SU-DHL-6 (cell line): Measurements from ENCODE around the gene KIF21B.

Source experiments
- H2AFZ ChIP-seq: fragments of 200-600 bp; sonication (generic); 2 replicates; pipeline ENCODE4 v1.6.1; 2014; ENCODE audit warnings: low read depth, mild to moderate bottlenecking, moderate library complexity, mixed read lengths, antibody characterized with exemption, low read length; ENCODE audit not compliant: severe bottlenecking
- H3F3A ChIP-seq: fragments of 200-600 bp; shearing (Covaris generic); 2 replicates; pipeline ENCODE4 v1.6.0; 2016; ENCODE audit warnings: antibody characterized with exemption, mild to moderate bottlenecking; ENCODE audit not compliant: insufficient read depth
- H3K27ac ChIP-seq: fragments of 200-600 bp; sonication (generic); 2 replicates; pipeline ENCODE4 v1.5.1; 2016; ENCODE audit warnings: low read depth, mild to moderate bottlenecking, low read length, moderate library complexity, mixed read lengths
- H3K27me3 ChIP-seq: fragments of 200-600 bp; sonication (generic), shearing (Covaris generic); 2 replicates; pipeline ENCODE4 v1.6.0; 2014; ENCODE audit warnings: mild to moderate bottlenecking, low read length
- H3K36me3 ChIP-seq: fragments of 200-600 bp; sonication (generic); 2 replicates; pipeline ENCODE4 v1.6.1; 2014; ENCODE audit warnings: mild to moderate bottlenecking, low read length, mixed read lengths
- H3K4me2 ChIP-seq: fragments of 300-600, 200-600 bp; shearing (Covaris generic), sonication (generic); 2 replicates; pipeline ENCODE4 v1.6.0; 2014; ENCODE audit warnings: low read length, low read depth, mild to moderate bottlenecking; ENCODE audit not compliant: poor library complexity, severe bottlenecking
- H3K4me3 ChIP-seq: fragments of 200-600 bp; sonication (generic); 2 replicates; pipeline ENCODE4 v1.5.1; 2014; ENCODE audit warnings: antibody characterized with exemption, low read length, mild to moderate bottlenecking, mixed read lengths; ENCODE audit not compliant: insufficient read depth, poor library complexity, severe bottlenecking
- H3K79me2 ChIP-seq: fragments of 200-600 bp; sonication (generic); 2 replicates; pipeline ENCODE4 v1.6.1; 2014; ENCODE audit warnings: mild to moderate bottlenecking, low read length, moderate library complexity; ENCODE audit not compliant: insufficient read depth
- H3K9ac ChIP-seq: fragments of 200-600 bp; sonication (generic); 2 replicates; pipeline ENCODE4 v1.7.0; 2014; ENCODE audit warnings: mild to moderate bottlenecking, low read length
- H3K9me2 ChIP-seq: fragments of 200-600 bp; sonication (generic); replicated peaks from 2 replicates; pipeline ENCODE4 v1.6.1; 2014; ENCODE audit warnings: low read length; ENCODE audit not compliant: insufficient read depth
- H3K9me3 ChIP-seq: fragments of 200-600 bp; sonication (generic); 2 replicates; pipeline ENCODE4 v1.6.1; 2014; ENCODE audit warnings: low read length, mixed read lengths; ENCODE audit not compliant: insufficient read depth
- H4K20me1 ChIP-seq: fragments of 200-600 bp; sonication (generic); 2 replicates; pipeline ENCODE4 v1.6.1; 2014; ENCODE audit warnings: low read depth, mild to moderate bottlenecking, antibody characterized with exemption, low read length, moderate library complexity, mixed read lengths
- EZH2phosphoT487 ChIP-seq: fragments of 200-600 bp; sonication (generic), shearing (Covaris generic); conservative IDR thresholded peaks from 2 replicates; pipeline ENCODE4 v1.6.1; 2018; ENCODE audit warnings: mild to moderate bottlenecking, antibody characterized with exemption, low read length, moderate library complexity, mixed read lengths
- TF ChIP-seq, protein P1 (sequence below): fragments of 200-600 bp; sonication (generic); IDR thresholded peaks from one replicate; pipeline ENCODE4 v1.5.1; 2017; ENCODE audit warnings: antibody characterized with exemption, mild to moderate bottlenecking, low read length, moderate library complexity; ENCODE audit not compliant: insufficient read depth, poor library complexity, severe bottlenecking

KIF21B gene

DNA sequence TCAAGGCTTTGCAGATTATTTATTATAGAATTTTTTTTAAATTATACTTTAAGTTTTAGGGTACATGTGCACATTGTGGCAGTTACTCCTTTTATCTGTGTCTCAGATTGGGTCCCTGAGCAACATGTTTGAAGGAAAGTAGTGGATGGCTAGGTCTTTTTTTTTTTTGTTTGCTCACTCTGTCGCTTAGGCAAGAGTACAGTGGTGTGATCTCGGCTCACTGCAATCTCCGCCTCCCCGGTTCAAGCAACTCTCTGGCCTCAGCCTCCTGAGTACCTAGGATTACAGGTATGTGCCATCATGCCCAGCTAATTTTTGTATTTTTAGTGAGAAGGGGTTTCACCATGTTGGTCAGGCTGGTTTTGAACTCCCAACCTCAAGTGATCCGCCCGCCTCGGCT is 39.6 kb upstream of the KIF21B start:
- Histone ChIP-seq H4K20me1 (no peaks in the 10 kb centered on the region), H3F3A (no peaks in the 10 kb centered on the region), H3K79me2 (no peaks in the 10 kb centered on the region), H2AFZ (no peak overlapping the region), H3K4me2 (no peak overlapping the region), H3K4me3 (no peak overlapping the region), H3K36me3 (no peaks in the 10 kb centered on the region), H3K27ac (no peak overlapping the region), H3K27me3 (no peaks in the 10 kb centered on the region), H3K9me2 (no peaks in the 10 kb centered on the region), H3K9ac (no peak overlapping the region), H3K9me3 (no peaks in the 10 kb centered on the region)
- no peak for TF ChIP-seq EZH2phosphoT487
- TF ChIP-seq, protein P1, sequence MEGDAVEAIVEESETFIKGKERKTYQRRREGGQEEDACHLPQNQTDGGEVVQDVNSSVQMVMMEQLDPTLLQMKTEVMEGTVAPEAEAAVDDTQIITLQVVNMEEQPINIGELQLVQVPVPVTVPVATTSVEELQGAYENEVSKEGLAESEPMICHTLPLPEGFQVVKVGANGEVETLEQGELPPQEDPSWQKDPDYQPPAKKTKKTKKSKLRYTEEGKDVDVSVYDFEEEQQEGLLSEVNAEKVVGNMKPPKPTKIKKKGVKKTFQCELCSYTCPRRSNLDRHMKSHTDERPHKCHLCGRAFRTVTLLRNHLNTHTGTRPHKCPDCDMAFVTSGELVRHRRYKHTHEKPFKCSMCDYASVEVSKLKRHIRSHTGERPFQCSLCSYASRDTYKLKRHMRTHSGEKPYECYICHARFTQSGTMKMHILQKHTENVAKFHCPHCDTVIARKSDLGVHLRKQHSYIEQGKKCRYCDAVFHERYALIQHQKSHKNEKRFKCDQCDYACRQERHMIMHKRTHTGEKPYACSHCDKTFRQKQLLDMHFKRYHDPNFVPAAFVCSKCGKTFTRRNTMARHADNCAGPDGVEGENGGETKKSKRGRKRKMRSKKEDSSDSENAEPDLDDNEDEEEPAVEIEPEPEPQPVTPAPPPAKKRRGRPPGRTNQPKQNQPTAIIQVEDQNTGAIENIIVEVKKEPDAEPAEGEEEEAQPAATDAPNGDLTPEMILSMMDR = no peak

GRCh38 chr1:201062511-201063091 is 39.1 kb upstream of the KIF21B start:
- H3K27me3 ChIP-seq = no peaks in the 10 kb centered on the region
- no peaks in the 10 kb centered on the region for H3K9me2 ChIP-seq
- H3K36me3 ChIP-seq = no peaks in the 10 kb centered on the region
- no peak overlapping the region for H2AFZ ChIP-seq
- H3K4me2 ChIP-seq = no peak overlapping the region
- no peaks in the 10 kb centered on the region for H3K79me2 ChIP-seq
- H4K20me1 ChIP-seq = no peaks in the 10 kb centered on the region
- no peak overlapping the region for H3K4me3 ChIP-seq
- no peaks in the 10 kb centered on the region for H3F3A ChIP-seq
- H3K27ac ChIP-seq = no peak overlapping the region
- H3K9me3 ChIP-seq = no peaks in the 10 kb centered on the region
- TF ChIP-seq EZH2phosphoT487 = no peak
- TF ChIP-seq, protein P1 = no peak
- H3K9ac ChIP-seq = no peak overlapping the region

- H3K4me2 ChIP-seq = no peak overlapping the region
- no peaks in the 10 kb centered on the region for H3K9me2 ChIP-seq
- H2AFZ ChIP-seq = no peak overlapping the region
- H3K9me3 ChIP-seq = no peaks in the 10 kb centered on the region
- H3F3A ChIP-seq = no peaks in the 10 kb centered on the region
- H3K9ac ChIP-seq = no peak overlapping the region
- H3K27ac ChIP-seq = no peak overlapping the region
- TF ChIP-seq, protein P1 = no peak
- TF ChIP-seq EZH2phosphoT487 = no peak
- H3K4me3 ChIP-seq = no peak overlapping the region
- H3K79me2 ChIP-seq = no peaks in the 10 kb centered on the region
- H3K36me3 ChIP-seq = no peaks in the 10 kb centered on the region
- no peaks in the 10 kb centered on the region for H4K20me1 ChIP-seq
- H3K27me3 ChIP-seq = no peaks in the 10 kb centered on the region
Observed at GRCh38 chr1:201061886-201062285, 38.4 kb upstream of the KIF21B start.
